ENCODE results near the gene HOXA5.
A peak's percentile ranks its signal among the peaks of the same experiment; 100 is the strongest.

Gene HOXA5

GRCh38 chr7:27151931-27152815 is 8.7 kb upstream of the HOXA5 start, which contains the start of gene HOXA3:
TSS of gene HOXA3 (minus strand) at chr7:27152583. CDS start at chr7:27110640, 41,943 bp downstream.
- DNase-seq (ENCODE audit: low read depth in 1 of 2, low spot score in 1 of 2) = no peak

GRCh38 chr7:27151341-27151930 is 8.0 kb upstream of the HOXA5 start:
- Histone ChIP-seq H3K27ac (replicated peaks) (no peak overlapping the region), H3K27me3 (ENCODE audit: insufficient read depth, poor library complexity, severe bottlenecking) (peaks cover 63% of the 10 kb centered on the region), H3K4me3 (replicated peaks; ENCODE audit: insufficient read depth, low read length) (peak overlapping the region; percentile 44)
- DNase-seq (ENCODE audit: low read depth in 1 of 2, low spot score in 1 of 2) = no peak
- TF ChIP-seq POLR2AphosphoS5 (IDR thresholded peaks at IDR 0.05; ENCODE audit: low read depth) (no peak), CTCF (IDR thresholded peaks at IDR 0.05; ENCODE audit: insufficient read depth, low read length) (no peak), SPI1 (IDR thresholded peaks at IDR 0.05; ENCODE audit: borderline replicate concordance, low read depth) (no peak)

More at GRCh38 chr7:27151931-27152815, 8.7 kb upstream of the HOXA5 start, which contains the start of gene HOXA3:
- no peak for TF ChIP-seq SPI1 (IDR thresholded peaks at IDR 0.05; ENCODE audit: borderline replicate concordance, low read depth)
- TF ChIP-seq CTCF (IDR thresholded peaks at IDR 0.05; ENCODE audit: insufficient read depth, low read length) = no peak
- TF ChIP-seq, protein P1, sequence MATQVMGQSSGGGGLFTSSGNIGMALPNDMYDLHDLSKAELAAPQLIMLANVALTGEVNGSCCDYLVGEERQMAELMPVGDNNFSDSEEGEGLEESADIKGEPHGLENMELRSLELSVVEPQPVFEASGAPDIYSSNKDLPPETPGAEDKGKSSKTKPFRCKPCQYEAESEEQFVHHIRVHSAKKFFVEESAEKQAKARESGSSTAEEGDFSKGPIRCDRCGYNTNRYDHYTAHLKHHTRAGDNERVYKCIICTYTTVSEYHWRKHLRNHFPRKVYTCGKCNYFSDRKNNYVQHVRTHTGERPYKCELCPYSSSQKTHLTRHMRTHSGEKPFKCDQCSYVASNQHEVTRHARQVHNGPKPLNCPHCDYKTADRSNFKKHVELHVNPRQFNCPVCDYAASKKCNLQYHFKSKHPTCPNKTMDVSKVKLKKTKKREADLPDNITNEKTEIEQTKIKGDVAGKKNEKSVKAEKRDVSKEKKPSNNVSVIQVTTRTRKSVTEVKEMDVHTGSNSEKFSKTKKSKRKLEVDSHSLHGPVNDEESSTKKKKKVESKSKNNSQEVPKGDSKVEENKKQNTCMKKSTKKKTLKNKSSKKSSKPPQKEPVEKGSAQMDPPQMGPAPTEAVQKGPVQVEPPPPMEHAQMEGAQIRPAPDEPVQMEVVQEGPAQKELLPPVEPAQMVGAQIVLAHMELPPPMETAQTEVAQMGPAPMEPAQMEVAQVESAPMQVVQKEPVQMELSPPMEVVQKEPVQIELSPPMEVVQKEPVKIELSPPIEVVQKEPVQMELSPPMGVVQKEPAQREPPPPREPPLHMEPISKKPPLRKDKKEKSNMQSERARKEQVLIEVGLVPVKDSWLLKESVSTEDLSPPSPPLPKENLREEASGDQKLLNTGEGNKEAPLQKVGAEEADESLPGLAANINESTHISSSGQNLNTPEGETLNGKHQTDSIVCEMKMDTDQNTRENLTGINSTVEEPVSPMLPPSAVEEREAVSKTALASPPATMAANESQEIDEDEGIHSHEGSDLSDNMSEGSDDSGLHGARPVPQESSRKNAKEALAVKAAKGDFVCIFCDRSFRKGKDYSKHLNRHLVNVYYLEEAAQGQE (IDR thresholded peaks at IDR 0.05; ENCODE audit: insufficient replicate concordance, low read depth) = no peak
- TF ChIP-seq GABPA (IDR thresholded peaks at IDR 0.05; ENCODE audit: low read depth) = no peak
- no peak for TF ChIP-seq POLR2AphosphoS5 (IDR thresholded peaks at IDR 0.05; ENCODE audit: low read depth)
- H3K4me3 ChIP-seq (replicated peaks; ENCODE audit: insufficient read depth, low read length) = peak within 1 kb of the TSS; percentile 44
- H3K27me3 ChIP-seq (ENCODE audit: insufficient read depth, poor library complexity, severe bottlenecking) = peaks cover 66% of the 10 kb centered on the region
- H3K27ac ChIP-seq (replicated peaks) = no peak within 1 kb of the TSS

DNA sequence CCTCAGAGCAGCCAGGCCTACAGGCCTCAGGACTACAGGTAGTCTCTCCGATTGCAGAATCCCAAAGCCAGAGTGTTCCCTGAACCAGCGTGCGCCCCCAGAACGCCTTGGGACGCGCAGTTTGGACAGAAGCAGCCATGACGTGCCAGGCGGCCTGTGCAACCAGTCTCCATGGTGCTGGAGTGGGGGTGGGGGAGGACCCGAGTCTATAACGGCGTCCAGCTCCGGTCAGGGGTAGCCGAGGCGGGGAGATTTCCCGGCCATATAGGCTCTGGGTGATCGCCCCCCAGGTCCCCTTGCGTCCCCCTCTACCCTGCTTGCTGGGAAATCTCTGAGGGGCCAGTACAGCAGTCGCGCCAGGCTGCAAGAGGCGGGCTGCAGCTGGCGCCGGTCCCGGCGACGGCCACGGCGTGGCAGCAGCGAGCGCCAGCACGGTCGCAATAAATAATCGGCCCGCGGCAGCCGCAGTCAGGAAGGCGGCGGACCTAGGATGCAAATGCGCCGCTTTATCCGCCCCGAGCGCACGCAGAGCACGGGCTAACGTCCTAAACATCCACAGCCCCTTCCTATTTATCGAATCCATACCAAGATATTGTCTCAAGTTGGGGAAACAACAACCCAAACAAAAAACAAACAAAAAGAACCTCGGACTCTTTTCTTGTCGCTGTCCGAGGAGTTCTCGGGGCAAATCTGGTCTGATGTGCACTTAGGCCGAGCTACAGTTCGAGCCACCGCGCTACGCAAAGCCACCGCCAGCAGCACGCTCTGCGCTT is 7.3 kb upstream of the HOXA5 start:
- no peak overlapping the region for H3K27ac ChIP-seq (replicated peaks)
- peak in 1 of 2 experiments; percentile 60 for DNase-seq (ENCODE audit: low read depth in 1 of 2, low spot score in 1 of 2)
- peaks cover 59% of the 10 kb centered on the region for H3K27me3 ChIP-seq (ENCODE audit: insufficient read depth, poor library complexity, severe bottlenecking)
- peak overlapping the region; percentile 44 for H3K4me3 ChIP-seq (replicated peaks; ENCODE audit: insufficient read depth, low read length)
- TF ChIP-seq, protein P1 (IDR thresholded peaks at IDR 0.05; ENCODE audit: insufficient replicate concordance, low read depth) = peak; percentile 84
- TF ChIP-seq POLR2AphosphoS5 (IDR thresholded peaks at IDR 0.05; ENCODE audit: low read depth) (0 out of 2 replicates have a peak, but pooled peaks have one; percentile 21), CTCF (IDR thresholded peaks at IDR 0.05; ENCODE audit: insufficient read depth, low read length) (peak; percentile 55), SPI1 (IDR thresholded peaks at IDR 0.05; ENCODE audit: borderline replicate concordance, low read depth) (no peak)

Measured in HL-60 (cell line).